A549 (cell line): ENCODE results near the gene ZC2HC1B.
"Not testable (repeated sequence)": the region's sequence is repeated elsewhere in the genome, so short reads cannot be mapped to it uniquely, and the experiment has no call there.

ENCODE experiments used
- CHD4 ChIP-seq: fragments of 200-600 bp; sonication (generic); IDR thresholded peaks from 2 replicates; pipeline ENCODE4 v1.6.1; 2016; ENCODE audit warnings: antibody characterized with exemption, mild to moderate bottlenecking, borderline replicate concordance
- CTCF ChIP-seq: fragments of >200 bp; sonication (Bioruptor Twin); formaldehyde crosslinking; IDR thresholded peaks from 3 replicates; pipeline ENCODE4 v1.5.1; 2016
- EP300 ChIP-seq, 2 experiments: fragments of >200 bp; sonication (Bioruptor Twin); formaldehyde crosslinking; IDR thresholded peaks; 2 replicates in 1 of 2; 3 replicates in 1 of 2; pipeline ENCODE4 v1.6.1; 2016 to 2017
- JUN ChIP-seq, 2 experiments: fragments of >200 bp; sonication (Bioruptor Twin); formaldehyde crosslinking; IDR thresholded peaks; 2 replicates in 1 of 2; 3 replicates in 1 of 2; pipeline ENCODE4 v1.6.1; 2016 to 2017
- MAFK ChIP-seq: fragments of 450-650 bp; IDR thresholded peaks from 2 replicates; pipeline ENCODE4 v1.6.1; 2014; ENCODE audit not compliant: partially characterized antibody
- MYC ChIP-seq: IDR thresholded peaks from 2 replicates; pipeline ENCODE4 v1.6.1; 2012; ENCODE audit warnings: mild to moderate bottlenecking, inconsistent platforms, low read length, improper control_type of control experiment, borderline replicate concordance
- POLR2A ChIP-seq: IDR thresholded peaks from 2 replicates; pipeline ENCODE4 v1.6.1; 2012; ENCODE audit warnings: mild to moderate bottlenecking, low read length
- RAD21 ChIP-seq, 2 experiments: fragments of >200 bp in 1 of 2; sonication (Bioruptor Twin) in 1 of 2; formaldehyde crosslinking in 1 of 2; IDR thresholded peaks in 1 of 2; conservative IDR thresholded peaks in 1 of 2; 2 replicates in 1 of 2; 3 replicates in 1 of 2; pipeline ENCODE4 v1.6.1; 2012 to 2018; ENCODE audit warnings: inconsistent platforms in 1 of 2
- RFX5 ChIP-seq: fragments of 450-650 bp; IDR thresholded peaks from 2 replicates; pipeline ENCODE4 v1.7.1; 2014; ENCODE audit warnings: antibody characterized with exemption, mild to moderate bottlenecking, moderate library complexity
- SMC3 ChIP-seq: fragments of >200 bp; sonication (Bioruptor Twin); formaldehyde crosslinking; IDR thresholded peaks from 3 replicates; pipeline ENCODE4 v1.6.1; 2018; ENCODE audit warnings: inconsistent platforms
- TF ChIP-seq, protein P1 (sequence below): IDR thresholded peaks from 2 replicates; pipeline ENCODE4 v1.6.1; 2012

DNA sequence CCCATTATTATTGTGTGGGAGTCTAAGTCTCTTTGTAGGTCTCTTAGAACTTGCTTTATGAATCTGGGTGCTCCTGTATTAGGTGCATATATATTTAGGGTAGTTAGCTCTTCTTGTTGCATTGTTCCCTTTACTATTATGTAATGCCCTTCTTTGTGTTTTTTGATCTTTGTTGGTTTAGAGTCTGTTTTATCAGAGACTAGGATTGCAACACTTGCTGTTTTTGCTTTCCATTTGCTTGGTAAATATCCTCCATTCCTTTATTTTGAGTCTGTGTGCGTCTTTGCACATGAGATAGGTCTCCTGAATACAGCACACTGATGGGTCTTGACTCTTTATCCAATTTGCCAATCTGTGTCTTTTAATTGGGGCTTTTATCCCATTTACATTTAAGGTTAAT is 9.2 kb upstream of the ZC2HC1B start:
- TF ChIP-seq RFX5; RAD21 (conservative IDR thresholded peaks at IDR 0.05 in 1 of 2, IDR thresholded peaks at IDR 0.05 in 1 of 2); CTCF; SMC3; CHD4; EP300 (IDR thresholded peaks at IDR 0.05); MAFK; JUN (IDR thresholded peaks at IDR 0.05); POLR2A; MYC: not testable (repeated sequence)
- TF ChIP-seq, protein P1, sequence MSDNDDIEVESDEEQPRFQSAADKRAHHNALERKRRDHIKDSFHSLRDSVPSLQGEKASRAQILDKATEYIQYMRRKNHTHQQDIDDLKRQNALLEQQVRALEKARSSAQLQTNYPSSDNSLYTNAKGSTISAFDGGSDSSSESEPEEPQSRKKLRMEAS = not testable (repeated sequence)
